ENCODE data around the gene DHX32.

Gene DHX32

GRCh38 chr10:125802739-125803138, 78.4 kb downstream of the DHX32 start:
- no peaks in the 10 kb centered on the region for H3K4me1 ChIP-seq (ENCODE audit: control insufficient read depth in 2 of 2, insufficient read depth in 1 of 2, low read depth in 1 of 2, low read length in 2 of 2)
- no peak overlapping the region for H2BK5ac ChIP-seq (ENCODE audit: low read length)
- H4K91ac ChIP-seq (ENCODE audit: low read depth, low read length, poor library complexity), result no peak overlapping the region
- no peak overlapping the region for H3K4ac ChIP-seq (ENCODE audit: low read length)
- no peak overlapping the region for H2AK5ac ChIP-seq (ENCODE audit: low read depth, low read length)
- H3K18ac ChIP-seq (ENCODE audit: low read length), result no peak overlapping the region
- H3K27me3 ChIP-seq (ENCODE audit: control insufficient read depth in 3 of 3, insufficient read depth in 3 of 3, low read depth in 1 of 3, low read length in 3 of 3), result no peaks in the 10 kb centered on the region
- H3K14ac ChIP-seq (ENCODE audit: low read length), result no peak overlapping the region
- H3K9me3 ChIP-seq (replicated peaks in 1 of 2; ENCODE audit: control insufficient read depth in 2 of 2, insufficient read depth in 1 of 2, low read depth in 1 of 2, low read length in 2 of 2), result no peaks in the 10 kb centered on the region
- H2AFZ ChIP-seq (ENCODE audit: low read length), result no peak overlapping the region
- H3K79me1 ChIP-seq (ENCODE audit: low read depth, low read length), result no peaks in the 10 kb centered on the region
- H2BK120ac ChIP-seq (ENCODE audit: low read depth, low read length), result no peak overlapping the region
- H3K36me3 ChIP-seq (replicated peaks in 1 of 2; ENCODE audit: control insufficient read depth in 2 of 2, insufficient read depth in 2 of 2, low read length in 2 of 2), result peaks cover 9 to 36% of the 10 kb centered on the region in 2 donors
- no peak overlapping the region for H2BK12ac ChIP-seq (ENCODE audit: low read length)
- no peak overlapping the region for H3K4me2 ChIP-seq (ENCODE audit: insufficient read depth, low read length, poor library complexity, severe bottlenecking)
- H2BK15ac ChIP-seq (ENCODE audit: low read length), result no peak overlapping the region
- no CpG with 5 or more reads among the region's 7 CpGs for WGBS, 2 donors (ENCODE audit: extremely low coverage in 2 of 2, insufficient read length in 2 of 2, insufficient replicate concordance in 1 of 2)
- H3K9ac ChIP-seq (ENCODE audit: low read depth, low read length, poor library complexity), result no peak overlapping the region
- H3K4me3 ChIP-seq (ENCODE audit: low read length in 2 of 2), result no peak overlapping the region
- H3K23ac ChIP-seq (ENCODE audit: low read depth, low read length, poor library complexity), result no peak overlapping the region
- no peak overlapping the region for H4K8ac ChIP-seq (ENCODE audit: low read depth, low read length)
- DNase-seq (ENCODE audit: low spot score), result no peak
- no peak overlapping the region for H3K27ac ChIP-seq (replicated peaks; ENCODE audit: low read length)

GRCh38 chr10:125802131-125802530, 79.0 kb downstream of the DHX32 start:
- Histone ChIP-seq H3K27me3 (ENCODE audit: control insufficient read depth in 3 of 3, insufficient read depth in 3 of 3, low read depth in 1 of 3, low read length in 3 of 3) (no peaks in the 10 kb centered on the region), H3K36me3 (replicated peaks in 1 of 2; ENCODE audit: control insufficient read depth in 2 of 2, insufficient read depth in 2 of 2, low read length in 2 of 2) (peaks cover 11 to 35% of the 10 kb centered on the region in 2 donors), H3K79me1 (ENCODE audit: low read depth, low read length) (no peaks in the 10 kb centered on the region), H2BK5ac (ENCODE audit: low read length) (no peak overlapping the region), H3K4ac (ENCODE audit: low read length) (no peak overlapping the region), H2AFZ (ENCODE audit: low read length) (no peak overlapping the region), H3K9ac (ENCODE audit: low read depth, low read length, poor library complexity) (no peak overlapping the region), H3K23ac (ENCODE audit: low read depth, low read length, poor library complexity) (no peak overlapping the region), H2AK5ac (ENCODE audit: low read depth, low read length) (no peak overlapping the region), H2BK15ac (ENCODE audit: low read length) (no peak overlapping the region), H4K8ac (ENCODE audit: low read depth, low read length) (no peak overlapping the region), H3K4me3 (ENCODE audit: low read length in 2 of 2) (no peak overlapping the region), H3K14ac (ENCODE audit: low read length) (no peak overlapping the region), H2BK12ac (ENCODE audit: low read length) (no peak overlapping the region), H3K18ac (ENCODE audit: low read length) (no peak overlapping the region), H3K9me3 (replicated peaks in 1 of 2; ENCODE audit: control insufficient read depth in 2 of 2, insufficient read depth in 1 of 2, low read depth in 1 of 2, low read length in 2 of 2) (no peaks in the 10 kb centered on the region), H3K27ac (replicated peaks; ENCODE audit: low read length) (no peak overlapping the region), H3K4me2 (ENCODE audit: insufficient read depth, low read length, poor library complexity, severe bottlenecking) (no peak overlapping the region), H2BK120ac (ENCODE audit: low read depth, low read length) (no peak overlapping the region), H4K91ac (ENCODE audit: low read depth, low read length, poor library complexity) (no peak overlapping the region), H3K4me1 (ENCODE audit: control insufficient read depth in 2 of 2, insufficient read depth in 1 of 2, low read depth in 1 of 2, low read length in 2 of 2) (no peaks in the 10 kb centered on the region)
- DNase-seq (ENCODE audit: low spot score), result no peak
- no CpG with 5 or more reads among the region's 5 CpGs for WGBS, 2 donors (ENCODE audit: extremely low coverage in 2 of 2, insufficient read length in 2 of 2, insufficient replicate concordance in 1 of 2)

DNA sequence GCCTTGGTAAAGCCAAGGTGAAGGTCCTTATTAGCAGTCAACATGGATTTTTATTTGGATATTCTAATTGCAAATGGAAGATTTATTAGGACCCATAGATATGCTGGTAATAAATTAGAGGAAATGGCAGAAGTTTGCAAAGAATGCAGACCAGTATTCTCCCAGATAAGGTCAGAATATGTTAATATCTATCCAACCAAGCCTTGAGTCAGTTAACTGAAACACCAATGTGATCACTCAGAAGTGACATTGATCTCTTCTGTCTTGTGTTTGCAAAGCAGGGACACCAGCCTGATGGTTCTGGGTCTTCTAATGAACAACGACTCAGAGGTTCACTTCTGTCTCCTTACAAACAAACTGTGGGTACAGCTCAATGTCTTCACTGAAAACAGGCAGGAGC, 79.5 kb downstream of the DHX32 start:
- H2BK12ac ChIP-seq (ENCODE audit: low read length), result no peak overlapping the region
- H3K18ac ChIP-seq (ENCODE audit: low read length), result no peak overlapping the region
- H2AFZ ChIP-seq (ENCODE audit: low read length), result no peak overlapping the region
- no peaks in the 10 kb centered on the region for H3K9me3 ChIP-seq (replicated peaks in 1 of 2; ENCODE audit: control insufficient read depth in 2 of 2, insufficient read depth in 1 of 2, low read depth in 1 of 2, low read length in 2 of 2)
- no peak overlapping the region for H2BK15ac ChIP-seq (ENCODE audit: low read length)
- no peaks in the 10 kb centered on the region for H3K4me1 ChIP-seq (ENCODE audit: control insufficient read depth in 2 of 2, insufficient read depth in 1 of 2, low read depth in 1 of 2, low read length in 2 of 2)
- H3K79me1 ChIP-seq (ENCODE audit: low read depth, low read length), result no peaks in the 10 kb centered on the region
- H2BK120ac ChIP-seq (ENCODE audit: low read depth, low read length), result no peak overlapping the region
- H2AK5ac ChIP-seq (ENCODE audit: low read depth, low read length), result no peak overlapping the region
- no peak overlapping the region for H4K8ac ChIP-seq (ENCODE audit: low read depth, low read length)
- H3K4me3 ChIP-seq (ENCODE audit: low read length in 2 of 2), result no peak overlapping the region
- no peak overlapping the region for H2BK5ac ChIP-seq (ENCODE audit: low read length)
- H3K23ac ChIP-seq (ENCODE audit: low read depth, low read length, poor library complexity), result no peak overlapping the region
- H3K27me3 ChIP-seq (ENCODE audit: control insufficient read depth in 3 of 3, insufficient read depth in 3 of 3, low read depth in 1 of 3, low read length in 3 of 3), result no peaks in the 10 kb centered on the region
- no peak overlapping the region for H3K4me2 ChIP-seq (ENCODE audit: insufficient read depth, low read length, poor library complexity, severe bottlenecking)
- H3K4ac ChIP-seq (ENCODE audit: low read length), result no peak overlapping the region
- no peak overlapping the region for H3K14ac ChIP-seq (ENCODE audit: low read length)
- H3K36me3 ChIP-seq (replicated peaks in 1 of 2; ENCODE audit: control insufficient read depth in 2 of 2, insufficient read depth in 2 of 2, low read length in 2 of 2), result peaks cover 11 to 33% of the 10 kb centered on the region in 2 donors
- no peak overlapping the region for H3K9ac ChIP-seq (ENCODE audit: low read depth, low read length, poor library complexity)
- DNase-seq (ENCODE audit: low spot score), result no peak
- no peak overlapping the region for H3K27ac ChIP-seq (replicated peaks; ENCODE audit: low read length)
- no peak overlapping the region for H4K91ac ChIP-seq (ENCODE audit: low read depth, low read length, poor library complexity)
- no CpG with 5 or more reads among the region's 1 CpG for WGBS, 2 donors (ENCODE audit: extremely low coverage in 2 of 2, insufficient read length in 2 of 2, insufficient replicate concordance in 1 of 2)

GRCh38 chr10:125799451-125800182, 81.5 kb downstream of the DHX32 start:
- Histone ChIP-seq H2BK15ac (ENCODE audit: low read length) (no peak overlapping the region), H4K91ac (ENCODE audit: low read depth, low read length, poor library complexity) (no peak overlapping the region), H3K79me1 (ENCODE audit: low read depth, low read length) (no peaks in the 10 kb centered on the region), H3K4me1 (ENCODE audit: control insufficient read depth in 2 of 2, insufficient read depth in 1 of 2, low read depth in 1 of 2, low read length in 2 of 2) (no peaks in the 10 kb centered on the region), H3K4me3 (ENCODE audit: low read length in 2 of 2) (no peak overlapping the region), H3K4me2 (ENCODE audit: insufficient read depth, low read length, poor library complexity, severe bottlenecking) (no peak overlapping the region), H3K36me3 (replicated peaks in 1 of 2; ENCODE audit: control insufficient read depth in 2 of 2, insufficient read depth in 2 of 2, low read length in 2 of 2) (peaks cover 6 to 29% of the 10 kb centered on the region in 2 donors), H2BK5ac (ENCODE audit: low read length) (no peak overlapping the region), H2AFZ (ENCODE audit: low read length) (no peak overlapping the region), H2AK5ac (ENCODE audit: low read depth, low read length) (no peak overlapping the region), H3K27ac (replicated peaks; ENCODE audit: low read length) (no peak overlapping the region), H3K14ac (ENCODE audit: low read length) (peak overlapping the region; percentile 57), H2BK120ac (ENCODE audit: low read depth, low read length) (no peak overlapping the region), H2BK12ac (ENCODE audit: low read length) (no peak overlapping the region), H3K9me3 (replicated peaks in 1 of 2; ENCODE audit: control insufficient read depth in 2 of 2, insufficient read depth in 1 of 2, low read depth in 1 of 2, low read length in 2 of 2) (no peaks in the 10 kb centered on the region), H4K8ac (ENCODE audit: low read depth, low read length) (no peak overlapping the region), H3K27me3 (ENCODE audit: control insufficient read depth in 3 of 3, insufficient read depth in 3 of 3, low read depth in 1 of 3, low read length in 3 of 3) (no peaks in the 10 kb centered on the region), H3K23ac (ENCODE audit: low read depth, low read length, poor library complexity) (peak overlapping the region; percentile 40), H3K18ac (ENCODE audit: low read length) (no peak overlapping the region), H3K4ac (ENCODE audit: low read length) (no peak overlapping the region), H3K9ac (ENCODE audit: low read depth, low read length, poor library complexity) (no peak overlapping the region)
- no CpG with 5 or more reads among the region's 8 CpGs for WGBS, 2 donors (ENCODE audit: extremely low coverage in 2 of 2, insufficient read length in 2 of 2, insufficient replicate concordance in 1 of 2)
- no peak for DNase-seq (ENCODE audit: low spot score)

All from neuronal stem cell (in vitro differentiated cells).